Measurements from ENCODE around the gene SLC23A3. TPM values are rescaled to one million over a fixed set of nuclear protein-coding genes. Genes with fewer than 3 reads are reported as not detected.
A peak's percentile ranks its signal among the peaks of the same experiment; 100 is the strongest.

SLC23A3 gene
- polyA plus RNA-seq, 3 donors: 1.1 TPM; not detected in 2

DNA sequence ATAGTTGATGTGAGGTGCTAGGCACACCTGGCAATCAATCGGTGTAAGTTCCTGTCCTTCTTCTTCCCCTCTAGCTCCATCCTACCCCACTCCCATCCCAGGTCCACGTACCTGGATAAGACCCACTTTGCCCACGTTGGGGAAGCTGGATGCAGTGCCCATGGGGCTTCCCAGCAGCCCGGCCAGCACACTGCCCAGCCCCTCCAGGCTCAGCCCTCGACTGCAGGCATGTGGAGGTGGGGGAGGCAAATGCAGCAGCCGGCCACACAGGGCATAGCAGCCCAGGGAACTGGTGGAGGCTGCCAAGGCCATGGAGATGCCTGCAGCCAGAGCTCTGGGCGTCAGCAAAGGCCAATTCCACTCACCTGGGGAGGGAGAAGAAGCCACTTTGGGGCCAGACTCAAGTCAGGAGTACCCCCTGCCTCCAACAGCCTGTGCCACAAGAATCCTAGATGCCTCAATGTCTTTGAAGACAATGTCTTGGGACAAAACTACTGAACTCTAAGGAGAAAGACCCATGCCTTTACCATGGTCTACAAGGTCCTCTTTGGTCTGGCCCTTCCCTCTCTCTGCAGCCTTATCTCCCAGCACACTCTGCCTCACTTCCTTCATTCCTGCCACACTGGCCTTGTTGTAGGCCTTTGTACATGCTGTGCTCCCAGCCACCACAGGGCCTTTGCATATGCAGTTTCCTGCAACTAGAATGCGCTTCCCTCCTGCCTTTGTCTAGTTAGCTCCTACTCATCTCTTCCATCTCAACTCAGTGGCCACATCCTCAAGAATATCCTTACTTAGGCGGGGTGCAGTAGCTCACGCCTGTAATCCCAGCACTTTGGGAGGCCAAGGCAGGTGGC is 4.5 kb downstream of the SLC23A3 start:
- H3K36me3 ChIP-seq (replicated peaks in 1 of 2; ENCODE audit: control insufficient read depth in 1 of 2, insufficient read depth in 2 of 2, low read length in 2 of 2): no peaks in the 10 kb centered on the region
- Mint-ChIP-seq H3K36me3 (peaks cover 15 to 16% of the 10 kb centered on the region in 2 donors), H3K4me3 (no peak overlapping the region), H3K9me3 (no peaks in the 10 kb centered on the region), H3K27me3 (ENCODE audit: low read depth in 3 of 3) (peaks cover 0 to 9% (median 2%) of the 10 kb centered on the region in 3 donors), H3K27ac (peak overlapping the region in 1 of 7 donors; percentile 32), H3K4me1 (peaks cover 10% of the 10 kb centered on the region)
- TF ChIP-seq, protein P1, sequence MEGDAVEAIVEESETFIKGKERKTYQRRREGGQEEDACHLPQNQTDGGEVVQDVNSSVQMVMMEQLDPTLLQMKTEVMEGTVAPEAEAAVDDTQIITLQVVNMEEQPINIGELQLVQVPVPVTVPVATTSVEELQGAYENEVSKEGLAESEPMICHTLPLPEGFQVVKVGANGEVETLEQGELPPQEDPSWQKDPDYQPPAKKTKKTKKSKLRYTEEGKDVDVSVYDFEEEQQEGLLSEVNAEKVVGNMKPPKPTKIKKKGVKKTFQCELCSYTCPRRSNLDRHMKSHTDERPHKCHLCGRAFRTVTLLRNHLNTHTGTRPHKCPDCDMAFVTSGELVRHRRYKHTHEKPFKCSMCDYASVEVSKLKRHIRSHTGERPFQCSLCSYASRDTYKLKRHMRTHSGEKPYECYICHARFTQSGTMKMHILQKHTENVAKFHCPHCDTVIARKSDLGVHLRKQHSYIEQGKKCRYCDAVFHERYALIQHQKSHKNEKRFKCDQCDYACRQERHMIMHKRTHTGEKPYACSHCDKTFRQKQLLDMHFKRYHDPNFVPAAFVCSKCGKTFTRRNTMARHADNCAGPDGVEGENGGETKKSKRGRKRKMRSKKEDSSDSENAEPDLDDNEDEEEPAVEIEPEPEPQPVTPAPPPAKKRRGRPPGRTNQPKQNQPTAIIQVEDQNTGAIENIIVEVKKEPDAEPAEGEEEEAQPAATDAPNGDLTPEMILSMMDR (IDR thresholded peaks at IDR 0.05): no peak
- H3K27ac ChIP-seq (ENCODE audit: low read depth in 1 of 2, low read length in 2 of 2): no peak overlapping the region
- H3K4me3 ChIP-seq (replicated peaks in 1 of 3; ENCODE audit: low read depth in 2 of 3, low read length in 3 of 3): no peak overlapping the region
- intact Hi-C loops (cut with micrococcal nuclease): loop anchor here in 1 of 2 donors (10.0 kb wide), 1 partner anchor 330 kb away; the partner anchor contains the start of gene GMPPA
- no peaks in the 10 kb centered on the region for H4K20me1 ChIP-seq (ENCODE audit: insufficient read depth, low read length)
- peaks cover 7 to 10% of the 10 kb centered on the region in 2 donors for H3K4me1 ChIP-seq (ENCODE audit: control insufficient read depth in 1 of 2, insufficient read depth in 2 of 2, low read length in 2 of 2)
- no peak overlapping the region for H3K4me2 ChIP-seq (replicated peaks; ENCODE audit: extremely low read depth, low read length, poor library complexity, severe bottlenecking)
- H3K79me2 ChIP-seq (ENCODE audit: insufficient read depth, low read length): no peaks in the 10 kb centered on the region
- H2AFZ ChIP-seq (ENCODE audit: insufficient read depth, low read depth, low read length, poor library complexity, severe bottlenecking): no peak overlapping the region
- WGBS (ENCODE audit: insufficient coverage): 91% methylated on average over 6 of the region's 10 CpGs
- DNase-seq: no peak
- H3K27me3 ChIP-seq (ENCODE audit: control insufficient read depth in 2 of 2, insufficient read depth in 2 of 2, low read length in 2 of 2): no peaks in the 10 kb centered on the region
- H3K9me3 ChIP-seq (replicated peaks in 1 of 2; ENCODE audit: control insufficient read depth in 1 of 2, insufficient read depth in 1 of 2, low read length in 2 of 2): no peaks in the 10 kb centered on the region
- no peak overlapping the region for H3K9ac ChIP-seq (ENCODE audit: insufficient read depth, low read length, poor library complexity, severe bottlenecking)

DNA sequence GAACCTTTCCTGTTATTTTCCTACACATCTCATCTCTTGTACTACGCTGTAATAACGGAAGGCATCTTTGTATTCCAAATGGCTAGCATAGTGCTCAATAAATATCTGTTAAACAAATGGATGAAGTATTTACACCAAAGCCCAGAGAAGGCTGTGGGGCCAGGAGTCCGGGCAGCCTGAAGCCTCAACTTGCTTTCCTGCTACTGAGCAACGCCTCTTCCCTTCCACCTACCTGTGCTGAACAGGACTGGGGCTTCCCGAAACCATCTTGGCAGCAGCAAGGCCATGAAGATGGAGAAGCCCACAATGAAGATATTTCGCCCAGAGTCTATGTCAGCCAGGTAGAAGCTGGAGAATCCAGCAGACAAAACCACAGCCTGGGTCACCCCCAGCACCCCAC is 6.7 kb downstream of the SLC23A3 start:
- TF ChIP-seq, protein P1 (IDR thresholded peaks at IDR 0.05): no peak
- Histone ChIP-seq H3K4me2 (replicated peaks; ENCODE audit: extremely low read depth, low read length, poor library complexity, severe bottlenecking) (no peak overlapping the region), H3K36me3 (replicated peaks in 1 of 2; ENCODE audit: control insufficient read depth in 1 of 2, insufficient read depth in 2 of 2, low read length in 2 of 2) (peaks cover 0 to under 1% of the 10 kb centered on the region in 2 donors), H3K9ac (ENCODE audit: insufficient read depth, low read length, poor library complexity, severe bottlenecking) (no peak overlapping the region), H2AFZ (ENCODE audit: insufficient read depth, low read depth, low read length, poor library complexity, severe bottlenecking) (no peak overlapping the region), H3K9me3 (replicated peaks in 1 of 2; ENCODE audit: control insufficient read depth in 1 of 2, insufficient read depth in 1 of 2, low read length in 2 of 2) (no peaks in the 10 kb centered on the region), H3K27ac (ENCODE audit: low read depth in 1 of 2, low read length in 2 of 2) (no peak overlapping the region), H3K79me2 (ENCODE audit: insufficient read depth, low read length) (no peaks in the 10 kb centered on the region), H3K27me3 (ENCODE audit: control insufficient read depth in 2 of 2, insufficient read depth in 2 of 2, low read length in 2 of 2) (no peaks in the 10 kb centered on the region), H3K4me1 (ENCODE audit: control insufficient read depth in 1 of 2, insufficient read depth in 2 of 2, low read length in 2 of 2) (peaks cover 15 to 18% of the 10 kb centered on the region in 2 donors), H3K4me3 (replicated peaks in 1 of 3; ENCODE audit: low read depth in 2 of 3, low read length in 3 of 3) (no peak overlapping the region), H4K20me1 (ENCODE audit: insufficient read depth, low read length) (no peaks in the 10 kb centered on the region)
- DNase-seq: no peak
- H3K4me1 Mint-ChIP-seq: peaks cover 17% of the 10 kb centered on the region
- H3K4me3 Mint-ChIP-seq: no peak overlapping the region
- H3K27ac Mint-ChIP-seq: no peak overlapping the region
- H3K9me3 Mint-ChIP-seq: no peaks in the 10 kb centered on the region
- 93% methylated on average over 2 of the region's 6 CpGs for WGBS (ENCODE audit: insufficient coverage)
- peaks cover 0 to 7% (median 4%) of the 10 kb centered on the region in 3 donors for H3K27me3 Mint-ChIP-seq (ENCODE audit: low read depth in 3 of 3)
- H3K36me3 Mint-ChIP-seq: peaks cover 16 to 17% of the 10 kb centered on the region in 2 donors
- intact Hi-C loops (cut with micrococcal nuclease): loop anchor here (5.0 to 10.0 kb wide), 4 partner anchors 49 to 332 kb away; partner anchors contain the start of genes DNPEP (in 1 of the 2) and GMPPA (in 1 of the 2)
